SK-N-SH (cell line): ENCODE data around the gene SYT17. TPM values are rescaled to one million over a fixed set of nuclear protein-coding genes. Genes with fewer than 3 reads are reported as not detected.

ENCODE experiments used
- CTCF ChIA-PET: fragments of 300-600, 350-600 bp; formaldehyde crosslinking; extraction: SDS; loops from one replicate; lab custom pipeline; 2021; lab: Yijun Ruan, JAX
- POLR2A ChIA-PET: fragments of 350-600 bp; sonication (Branson Sonifier 250); formaldehyde crosslinking; extraction: SDS; loops from one replicate; lab custom pipeline; 2020; ENCODE audit warnings: antibody characterized with exemption, inconsistent platforms; lab: Yijun Ruan, JAX
- DNase-seq: peaks from one replicate; pipeline ENCODE4 v3.0.0; 2012
- H2AFZ ChIP-seq: fragments of 200-600 bp; sonication (generic); 2 replicates; pipeline ENCODE4 v1.8.1; 2016; ENCODE audit warnings: antibody characterized with exemption, mild to moderate bottlenecking, low read depth
- H3F3A ChIP-seq: fragments of 200-600 bp; sonication (generic); replicated peaks from 2 replicates; pipeline ENCODE3; 2016; ENCODE audit warnings: antibody characterized with exemption, mild to moderate bottlenecking; ENCODE audit not compliant: insufficient read depth
- H3K27ac ChIP-seq, 2 experiments: fragments of 200-500 bp in 1 of 2; fragments of 200-600 bp in 1 of 2; sonication (Bioruptor generic) in 1 of 2; sonication (generic), shearing (Covaris generic) in 1 of 2; 2 replicates each; pipeline versions ENCODE4 v1.5.1 to v1.6.1; 2014 to 2016; ENCODE audit warnings: low read depth in 2 of 2, inconsistent platforms in 1 of 2, low read length in 1 of 2, mild to moderate bottlenecking in 1 of 2, mixed read lengths in 1 of 2
- H3K27me3 ChIP-seq: fragments of 200-600 bp; sonication (generic), shearing (Covaris generic); 2 replicates; pipeline ENCODE4 v1.6.1; 2016; ENCODE audit warnings: mixed run types; ENCODE audit not compliant: insufficient read depth
- H3K36me3 ChIP-seq, 2 experiments: fragments of 200-500 bp in 1 of 2; fragments of 200-600 bp in 1 of 2; sonication (Bioruptor generic) in 1 of 2; sonication (generic) in 1 of 2; replicated peaks in 1 of 2; 2 replicates each; pipeline versions ENCODE3 to v1.5.1; 2014 to 2016; ENCODE audit warnings: low read length in 1 of 2, mild to moderate bottlenecking in 1 of 2; ENCODE audit not compliant: insufficient read depth in 2 of 2, control insufficient read depth in 1 of 2
- H3K4me1 ChIP-seq, 2 experiments: fragments of 200-500 bp in 1 of 2; fragments of 200-600 bp in 1 of 2; sonication (Bioruptor generic) in 1 of 2; sonication (generic), shearing (Covaris generic) in 1 of 2; 2 replicates each; pipeline versions ENCODE4 v1.5.1 to v1.6.1; 2014 to 2016; ENCODE audit warnings: low read depth in 1 of 2, low read length in 1 of 2, mixed run types in 1 of 2; ENCODE audit not compliant: insufficient read depth in 2 of 2, control insufficient read depth in 1 of 2
- H3K4me2 ChIP-seq: fragments of 200-600 bp; sonication (generic), shearing (Covaris generic); 2 replicates; pipeline ENCODE4 v1.6.1; 2017; ENCODE audit warnings: mixed run types
- H3K4me3 ChIP-seq, 2 experiments: fragments of 200-500 bp in 1 of 2; fragments of 200-600 bp in 1 of 2; sonication (Bioruptor generic) in 1 of 2; sonication (generic), shearing (Covaris generic) in 1 of 2; 2 replicates each; pipeline versions ENCODE4 v1.5.1 to v1.8.1; 2014 to 2016; ENCODE audit warnings: low read depth in 2 of 2, inconsistent platforms in 1 of 2, low read length in 1 of 2, mild to moderate bottlenecking in 1 of 2, mixed read lengths in 1 of 2, moderate library complexity in 1 of 2
- H3K79me2 ChIP-seq: fragments of 200-600 bp; sonication (generic); 2 replicates; pipeline ENCODE4 v1.8.1; 2017; ENCODE audit warnings: mild to moderate bottlenecking; ENCODE audit not compliant: insufficient read depth
- H3K9ac ChIP-seq: fragments of 200-600 bp; sonication (generic); 2 replicates; pipeline ENCODE4 v1.6.1; 2017; ENCODE audit warnings: mixed run types
- H3K9me2 ChIP-seq: fragments of 200-600 bp; sonication (generic); 2 replicates; pipeline ENCODE4 v1.6.1; 2017; ENCODE audit warnings: mixed run types
- H3K9me3 ChIP-seq: fragments of 200-600 bp; sonication (generic); 2 replicates; pipeline ENCODE4 v1.6.1; 2017; ENCODE audit warnings: mixed run types, mild to moderate bottlenecking, moderate library complexity
- H4K20me1 ChIP-seq: fragments of 200-600 bp; sonication (generic); 2 replicates; pipeline ENCODE4 v1.6.1; 2017; ENCODE audit warnings: mild to moderate bottlenecking, mixed run types; ENCODE audit not compliant: insufficient read depth
- CHD2 ChIP-seq: fragments of 150-350 bp; IDR thresholded peaks from 2 replicates; pipeline ENCODE4 v1.6.1; 2018; ENCODE audit warnings: low read length; ENCODE audit not compliant: partially characterized antibody
- CTCF ChIP-seq: fragments of 200-600 bp; sonication (generic); IDR thresholded peaks from 2 replicates; pipeline ENCODE4 v1.6.1; 2017; ENCODE audit warnings: antibody characterized with exemption, mild to moderate bottlenecking, moderate library complexity
- ELF1 ChIP-seq: IDR thresholded peaks from 2 replicates; pipeline ENCODE4 v1.4.0; 2012
- EZH2phosphoT487 ChIP-seq: fragments of 200-600 bp; sonication (generic); IDR thresholded peaks from 2 replicates; pipeline ENCODE4 v1.6.1; 2017; ENCODE audit warnings: low read depth, mixed run types, mild to moderate bottlenecking, antibody characterized with exemption, moderate library complexity, borderline replicate concordance
- FOSL2 ChIP-seq: IDR thresholded peaks from 2 replicates; pipeline ENCODE4 v1.4.0; 2012; ENCODE audit warnings: low read depth, mild to moderate bottlenecking, moderate library complexity, borderline replicate concordance
- FOXJ3 ChIP-seq: sonication (generic); formaldehyde crosslinking; IDR thresholded peaks from 2 replicates; pipeline ENCODE4 v1.5.1; 2020; ENCODE audit warnings: mild to moderate bottlenecking, missing genetic modification reagents
- GATA2 ChIP-seq: sonication (generic); formaldehyde crosslinking; IDR thresholded peaks from 2 replicates; pipeline ENCODE4 v1.5.0; 2020; ENCODE audit warnings: mild to moderate bottlenecking, missing genetic modification reagents
- MEF2A ChIP-seq: IDR thresholded peaks from 2 replicates; pipeline ENCODE4 v1.4.0; 2012; ENCODE audit warnings: low read depth, borderline replicate concordance
- NFIC ChIP-seq: IDR thresholded peaks from 2 replicates; pipeline ENCODE4 v1.4.0; 2012; ENCODE audit warnings: borderline replicate concordance
- PBX3 ChIP-seq: IDR thresholded peaks from 2 replicates; pipeline ENCODE4; 2012
- RAD21 ChIP-seq: IDR thresholded peaks from 2 replicates; pipeline ENCODE4 v1.6.1; 2012; ENCODE audit warnings: mild to moderate bottlenecking, low read length
- RCOR1 ChIP-seq: fragments of 150-350 bp; IDR thresholded peaks from 2 replicates; pipeline ENCODE4 v1.6.1; 2017; ENCODE audit warnings: antibody characterized with exemption, low read length
- TAF1 ChIP-seq: IDR thresholded peaks from 2 replicates; pipeline ENCODE4 v1.6.1; 2012; ENCODE audit warnings: low read depth, mild to moderate bottlenecking, low read length, moderate library complexity, borderline replicate concordance
- TCF12 ChIP-seq: IDR thresholded peaks from 2 replicates; pipeline ENCODE4 v1.4.0; 2012
- TEAD4 ChIP-seq: IDR thresholded peaks from 2 replicates; pipeline ENCODE4 v1.4.0; 2012; ENCODE audit warnings: mild to moderate bottlenecking, borderline replicate concordance; ENCODE audit not compliant: insufficient read depth
- USF1 ChIP-seq: IDR thresholded peaks from 2 replicates; pipeline ENCODE4 v1.4.0; 2012; ENCODE audit warnings: low read depth, borderline replicate concordance
- YY1 ChIP-seq: IDR thresholded peaks from 2 replicates; pipeline ENCODE4 v1.4.0; 2012; ENCODE audit warnings: low read depth, mild to moderate bottlenecking
- WGBS: methylation state at CpG from one replicate; pipeline ENCODE4 v1.1.6; 2017; ENCODE audit warnings: low lambda C conversion rate; 5-methylcytosine and 5-hydroxymethylcytosine counted together
- polyA plus RNA-seq, 3 experiments: library from polyadenylated mRNA; depleted of rRNA; stranded (reverse); fragments of >200 nt; gene quantifications; 2 replicates each; pipeline ENCODE4 v1.2.3, GENCODE V29; 2012

Gene SYT17
- polyA plus RNA-seq, 1 of the 3 experiments (the other 2 are of a cell fraction): 0.21 TPM

DNA sequence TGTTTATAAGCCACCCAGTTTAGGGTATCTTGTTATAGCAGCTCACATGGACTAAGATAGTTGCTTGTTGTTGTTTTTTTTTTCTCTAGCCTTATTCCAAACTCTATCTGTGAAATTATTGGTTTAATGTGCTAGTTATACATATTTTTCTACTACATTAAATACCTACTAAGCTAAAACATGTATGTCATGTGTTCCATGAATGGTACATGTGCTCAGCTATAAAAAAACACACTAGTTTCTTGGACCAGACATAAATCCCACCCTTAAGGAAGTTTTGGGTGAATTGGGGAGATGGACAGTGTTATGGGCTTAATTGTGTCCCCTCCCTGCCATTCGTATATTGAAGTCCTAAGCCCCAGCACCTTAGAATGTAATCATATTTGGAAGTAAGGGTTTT is 34.4 kb upstream of the SYT17 start:
- Histone ChIP-seq H3F3A (peaks cover 7% of the 10 kb centered on the region), H3K36me3 (no peaks in the 10 kb centered on the region), H3K27ac (no peak overlapping the region), H3K9ac (no peak overlapping the region), H3K27me3 (no peaks in the 10 kb centered on the region), H3K9me2 (no peaks in the 10 kb centered on the region), H2AFZ (no peak overlapping the region), H3K4me1 (peaks cover 15 to 51% of the 10 kb centered on the region in 2 experiments; a peak in 2 of 4 replicates), H4K20me1 (no peaks in the 10 kb centered on the region), H3K4me2 (no peak overlapping the region), H3K79me2 (no peaks in the 10 kb centered on the region), H3K9me3 (no peaks in the 10 kb centered on the region), H3K4me3 (no peak overlapping the region)
- TF ChIP-seq ELF1 (no peak), EZH2phosphoT487 (no peak), NFIC (no peak), RCOR1 (no peak), CTCF (no peak), YY1 (no peak), GATA2 (CRISPR knock-in tag) (no peak), TEAD4 (no peak), TAF1 (no peak), FOXJ3 (CRISPR knock-in tag) (no peak), USF1 (no peak), PBX3 (no peak), TCF12 (no peak), CHD2 (no peak), MEF2A (no peak), RAD21 (no peak), FOSL2 (no peak)
- POLR2A ChIA-PET: no interaction called here
- no peak for DNase-seq
- 82% methylated on average over 1 of the region's 1 CpG for WGBS
- CTCF ChIA-PET: no interaction called here
